NCI-H2081 treated with DMSO at 0.1 percent for 48 hours (cell line): ENCODE results near the gene ART4.

Experiments
- DNase-seq: peaks from one replicate; lab custom pipeline; 2025; lab: John Stamatoyannopoulos, UW

ART4 gene

DNA sequence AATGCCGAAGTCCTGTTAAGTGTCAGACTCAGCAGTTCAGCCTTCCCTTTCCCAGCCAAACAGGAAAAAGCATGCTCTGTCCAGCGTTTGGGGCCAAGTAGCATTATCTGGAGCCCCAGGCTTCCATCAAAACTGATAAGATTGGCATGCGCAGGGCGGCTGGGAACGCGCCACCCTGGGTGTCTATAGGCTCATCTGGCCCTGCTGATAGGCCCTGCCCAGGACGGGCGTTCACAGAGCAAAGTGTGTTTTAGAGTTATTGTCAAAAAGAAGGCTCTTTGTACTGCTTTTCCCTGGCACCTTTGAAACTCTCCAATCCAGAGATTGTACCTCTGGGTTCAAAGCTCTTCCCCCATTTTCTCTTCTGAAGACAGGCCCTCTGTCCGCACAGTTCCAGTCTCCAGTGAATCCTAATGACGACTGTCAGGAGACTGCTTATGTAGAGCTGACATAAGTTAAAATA is at the start of gene ART4:
TSS of gene ART4 (minus strand) at position 102 of the 463 bp plus-strand sequence. CDS start 413 bp downstream, outside the sequence.
- no peak for DNase-seq

- no peak for DNase-seq
Measured at GRCh38 chr12:14892726-14893505, 49.6 kb upstream of the ART4 start.

DNA sequence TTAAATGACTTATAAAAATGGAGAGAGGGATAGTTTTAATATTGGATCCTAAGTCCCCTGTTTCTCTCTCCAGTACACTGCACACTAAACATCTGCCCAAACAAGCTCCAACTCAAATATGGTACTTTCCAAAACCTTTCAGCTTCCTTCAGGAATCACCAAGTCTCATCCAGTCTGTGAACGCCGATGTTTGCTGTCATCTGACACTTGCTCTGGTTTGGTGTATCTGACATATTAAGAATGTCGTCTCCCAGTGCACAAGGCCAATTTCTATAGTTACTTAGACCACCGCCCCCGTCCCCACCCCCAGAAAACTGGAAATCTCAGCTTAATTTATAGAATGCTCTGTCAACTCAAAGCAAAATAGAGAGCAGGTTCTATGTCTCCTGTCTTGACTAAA is 47.4 kb upstream of the ART4 start:
- no peak for DNase-seq

GRCh38 chr12:14886271-14886670 is 42.9 kb upstream of the ART4 start:
- DNase-seq = no peak

DNA sequence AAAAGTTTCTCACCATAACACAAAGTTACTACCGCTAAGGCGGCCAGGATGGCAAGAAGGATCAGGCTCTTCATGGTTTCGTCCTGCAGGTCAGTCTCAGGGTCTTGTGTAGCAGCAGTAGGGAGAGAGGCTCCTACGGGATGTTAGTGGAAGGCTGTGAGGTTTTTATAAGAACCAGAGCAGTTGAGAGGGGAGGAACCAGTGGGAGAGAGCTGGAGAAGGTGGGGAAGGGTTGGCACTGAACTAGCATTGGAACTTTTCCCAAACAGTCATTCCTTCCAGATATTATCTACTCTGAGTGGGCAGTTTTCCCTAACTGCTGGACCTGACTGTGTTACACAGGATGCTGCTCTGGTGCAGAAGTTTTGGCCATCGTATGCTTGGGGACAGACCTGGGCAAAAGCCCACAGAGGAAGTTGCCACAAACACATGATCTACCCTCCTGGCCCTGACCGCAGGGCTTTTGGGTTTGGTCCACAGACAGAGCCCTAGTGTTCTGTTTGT is 42.4 kb upstream of the ART4 start, which contains the start of gene MGP:
TSS of gene MGP (minus strand) at position 137 of the 504 bp plus-strand sequence. CDS start at position 74, 63 bp downstream.
- no peak for DNase-seq

- DNase-seq = no peak
Measured at GRCh38 chr12:14884458-14884878, 41.1 kb upstream of the ART4 start.

DNA sequence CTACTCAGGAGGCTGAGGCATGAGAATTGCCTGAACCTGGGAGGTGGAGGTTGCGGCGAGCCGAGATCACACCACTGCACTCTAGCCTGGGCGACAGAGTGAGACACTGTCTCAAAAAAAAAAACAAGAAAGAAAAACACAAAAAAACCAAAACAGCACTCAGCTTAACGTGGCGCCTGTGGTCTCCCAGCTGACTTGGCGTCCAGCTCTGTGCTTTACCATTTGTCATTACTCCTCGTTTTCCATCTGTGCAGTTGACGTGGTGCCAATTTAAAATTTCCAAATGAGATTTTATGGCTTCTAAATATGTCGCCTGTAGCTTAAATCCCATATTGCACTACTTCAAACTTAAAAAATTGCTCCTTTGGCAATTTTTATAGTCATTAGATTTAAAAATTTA is 40.4 kb upstream of the ART4 start:
- DNase-seq = no peak

GRCh38 chr12:14880890-14881453 is 37.6 kb upstream of the ART4 start:
- DNase-seq = no peak

- no peak for DNase-seq
Measured at GRCh38 chr12:14879222-14879933, 36.1 kb upstream of the ART4 start.

GRCh38 chr12:14878488-14878887 is 35.2 kb upstream of the ART4 start:
- DNase-seq = no peak

- no peak for DNase-seq
Measured at GRCh38 chr12:14876833-14877232, 33.5 kb upstream of the ART4 start.

- no peak for DNase-seq
Measured at GRCh38 chr12:14874882-14875281, 31.6 kb upstream of the ART4 start.

DNA sequence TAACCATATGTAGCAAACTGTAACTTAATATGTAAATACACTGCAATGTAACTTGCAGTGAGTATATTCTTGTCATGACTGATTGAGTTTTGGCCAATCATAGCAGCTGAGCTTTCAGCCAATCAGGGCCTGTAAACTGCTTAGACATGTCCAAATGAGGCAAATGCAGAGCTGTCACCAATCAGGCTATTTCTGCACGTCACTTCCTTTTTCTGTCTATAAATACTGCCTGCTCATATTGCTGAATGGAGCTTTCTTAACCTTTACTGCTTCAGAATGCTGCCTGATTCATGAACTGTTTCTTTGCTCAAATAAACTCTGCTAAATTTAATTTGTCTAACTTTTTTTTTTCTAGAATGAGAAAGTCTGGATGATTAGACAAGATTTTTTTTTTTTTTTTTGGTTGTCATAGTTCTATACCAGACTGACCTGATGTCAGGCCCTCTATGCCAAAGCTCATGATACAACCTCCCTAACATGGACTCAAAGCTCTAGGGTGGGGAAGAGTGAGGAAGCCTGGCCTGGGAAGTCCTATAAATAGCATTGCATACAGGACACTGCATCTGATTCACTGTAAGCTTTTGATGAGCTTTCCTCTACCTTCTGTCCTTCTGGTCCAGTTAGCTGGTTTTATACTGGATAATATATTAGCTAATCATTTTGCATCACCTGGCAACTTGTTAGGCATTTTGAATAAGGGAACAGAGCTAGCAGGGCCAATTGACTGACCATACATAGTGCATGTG is 30.3 kb upstream of the ART4 start:
- no peak for DNase-seq

DNA sequence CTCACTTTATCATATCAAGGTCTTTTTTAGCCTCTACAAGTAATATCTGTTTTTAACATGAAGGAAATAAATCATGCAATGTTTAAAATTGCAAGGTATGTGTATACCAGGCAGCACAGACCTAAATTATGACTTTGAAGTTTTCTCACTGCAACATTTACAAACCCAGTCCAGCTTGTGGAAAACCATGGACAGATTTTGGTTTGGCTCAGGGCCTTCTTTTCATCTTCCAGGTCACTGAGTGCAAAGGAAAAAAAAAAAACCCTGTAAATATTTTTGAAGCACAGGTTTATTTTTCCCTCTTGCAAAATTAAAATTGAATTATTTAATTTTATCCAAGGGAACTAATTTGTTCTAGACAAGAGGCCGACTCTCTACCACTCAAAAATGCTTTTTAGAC is 28.6 kb upstream of the ART4 start:
- DNase-seq = no peak

DNA sequence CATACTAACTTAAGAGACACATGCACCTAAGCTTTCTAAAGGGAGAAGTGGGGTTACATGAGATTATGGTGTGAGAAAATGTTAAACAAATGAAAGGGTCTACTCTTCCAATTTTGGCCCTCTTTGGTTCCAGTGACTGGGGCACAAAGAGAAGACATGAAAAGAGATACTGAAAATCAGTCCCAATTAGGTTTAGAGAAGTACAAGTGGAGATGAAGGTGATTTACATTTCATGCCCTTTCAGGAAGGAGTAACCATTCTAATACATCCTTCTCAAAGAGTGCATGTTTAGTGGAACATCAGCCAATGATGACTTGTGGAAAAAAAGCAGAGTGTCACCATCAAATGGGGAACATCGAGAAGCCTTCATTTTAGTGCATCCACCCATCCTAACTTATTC is 27.9 kb upstream of the ART4 start:
- no peak for DNase-seq

DNA sequence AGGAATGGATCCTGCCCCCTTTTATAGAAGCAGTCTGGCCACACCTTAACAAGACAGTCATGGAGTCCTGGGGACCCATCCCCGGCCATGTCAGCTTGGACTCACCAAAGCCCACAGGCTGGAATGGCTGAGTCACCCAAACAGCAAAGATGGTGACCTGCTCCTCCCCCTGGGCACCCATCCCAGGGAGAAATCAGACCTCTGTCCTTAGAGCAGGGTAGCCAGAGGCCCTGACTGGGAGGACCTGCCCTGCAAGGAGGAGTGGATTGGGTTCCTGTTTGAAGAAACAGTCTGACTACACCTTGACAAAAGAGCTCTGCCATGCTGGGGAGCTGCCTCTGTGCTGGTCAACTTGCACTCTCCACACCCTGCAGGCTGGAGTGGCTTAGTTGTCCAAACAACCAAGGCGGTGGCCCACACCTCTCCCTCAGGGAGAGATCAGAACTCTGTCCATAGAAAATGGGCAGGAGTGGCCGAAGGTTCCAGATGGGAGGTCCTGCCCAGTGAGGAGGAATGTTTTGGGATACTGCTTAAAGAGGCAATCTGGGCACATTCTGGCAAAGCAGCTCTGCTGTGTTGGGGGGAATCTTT is 25.7 kb upstream of the ART4 start:
- no peak for DNase-seq

GRCh38 chr12:14860490-14860889 is 17.2 kb upstream of the ART4 start:
- no peak for DNase-seq

DNA sequence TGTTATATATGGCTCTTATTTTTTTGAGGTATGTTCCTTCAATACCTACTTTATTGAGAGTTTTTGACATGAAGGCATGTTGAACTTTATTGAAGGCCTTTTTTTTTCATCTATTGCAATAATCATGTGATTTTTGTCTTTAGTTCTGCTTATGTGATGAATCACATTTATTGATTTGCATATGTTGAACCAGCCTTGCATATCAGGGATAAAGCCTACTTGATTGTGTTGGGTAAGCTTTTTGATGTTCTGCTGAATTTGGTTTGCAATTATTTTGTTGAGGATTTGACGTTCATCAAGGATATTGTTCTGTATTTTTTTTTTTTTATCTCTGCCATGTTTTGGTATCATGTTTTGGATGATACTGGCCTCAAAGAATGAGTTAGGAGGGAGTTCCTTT is 15.2 kb upstream of the ART4 start:
- no peak for DNase-seq

DNA sequence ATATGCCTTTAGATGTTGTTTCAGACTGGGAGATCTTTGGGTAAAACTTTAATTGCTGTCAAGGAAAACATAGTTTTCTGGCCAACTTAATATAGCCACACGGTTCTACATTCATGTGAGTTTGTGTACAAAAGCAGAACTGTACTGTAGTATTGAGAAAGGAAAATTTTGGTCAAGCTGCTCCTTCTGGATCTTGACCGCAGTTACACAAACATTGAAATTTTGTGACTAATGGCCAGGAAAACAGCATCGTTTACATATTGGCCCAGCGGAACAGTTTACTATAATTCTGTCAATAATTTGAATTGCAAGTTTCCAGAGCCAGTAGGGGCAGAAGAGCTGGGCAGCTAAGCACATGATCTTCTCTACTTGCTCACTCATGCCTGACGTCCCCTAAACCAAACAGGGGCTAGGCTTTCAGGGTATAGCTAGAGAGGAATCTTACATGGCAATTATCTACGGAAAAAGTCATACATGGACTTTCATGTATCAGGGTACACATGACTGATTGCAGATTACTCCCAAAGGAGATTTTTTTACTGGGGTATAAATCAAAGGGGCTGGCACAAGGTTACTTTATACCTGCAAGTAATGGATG is 11.4 kb upstream of the ART4 start:
- no peak for DNase-seq

- DNase-seq = no peak
Measured at GRCh38 chr12:14853961-14854360, 10.6 kb upstream of the ART4 start.

- DNase-seq = no peak
Measured at GRCh38 chr12:14852880-14853279, 9.6 kb upstream of the ART4 start.
